NCI-H82 (cell line): Measurements from ENCODE around the gene PKM.
"Not testable (repeated sequence)": the region's sequence is repeated elsewhere in the genome, so short reads cannot be mapped to it uniquely, and the experiment has no call there.

Experiments used
- DNase-seq: peaks from one replicate; lab custom pipeline; 2025; lab: John Stamatoyannopoulos, UW

Gene PKM

DNA sequence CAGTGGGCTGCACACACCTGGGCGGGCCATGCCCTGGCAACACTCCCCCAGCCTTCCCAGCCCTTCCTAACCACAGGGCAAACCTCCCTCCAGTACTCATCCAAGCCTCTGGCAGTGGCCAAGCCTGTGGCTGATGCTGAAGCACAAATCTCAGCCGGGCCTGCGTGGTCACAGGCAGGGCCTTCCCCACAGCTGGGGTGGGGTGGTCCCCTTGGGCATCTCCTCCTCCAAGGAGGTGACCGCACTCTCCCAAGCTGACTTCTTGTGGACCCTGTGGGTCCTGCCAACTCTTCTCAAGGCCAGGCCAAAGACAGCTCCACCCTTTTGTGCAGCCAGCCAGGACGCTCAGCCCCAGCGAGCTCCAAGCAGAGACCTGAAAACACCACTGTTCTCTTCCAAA lies 54.8 kb downstream of the PKM start:
- no peak for DNase-seq

- DNase-seq: no peak
These were observed 55.6 kb downstream of the PKM start for GRCh38 chr15:72175186-72176044.

DNA sequence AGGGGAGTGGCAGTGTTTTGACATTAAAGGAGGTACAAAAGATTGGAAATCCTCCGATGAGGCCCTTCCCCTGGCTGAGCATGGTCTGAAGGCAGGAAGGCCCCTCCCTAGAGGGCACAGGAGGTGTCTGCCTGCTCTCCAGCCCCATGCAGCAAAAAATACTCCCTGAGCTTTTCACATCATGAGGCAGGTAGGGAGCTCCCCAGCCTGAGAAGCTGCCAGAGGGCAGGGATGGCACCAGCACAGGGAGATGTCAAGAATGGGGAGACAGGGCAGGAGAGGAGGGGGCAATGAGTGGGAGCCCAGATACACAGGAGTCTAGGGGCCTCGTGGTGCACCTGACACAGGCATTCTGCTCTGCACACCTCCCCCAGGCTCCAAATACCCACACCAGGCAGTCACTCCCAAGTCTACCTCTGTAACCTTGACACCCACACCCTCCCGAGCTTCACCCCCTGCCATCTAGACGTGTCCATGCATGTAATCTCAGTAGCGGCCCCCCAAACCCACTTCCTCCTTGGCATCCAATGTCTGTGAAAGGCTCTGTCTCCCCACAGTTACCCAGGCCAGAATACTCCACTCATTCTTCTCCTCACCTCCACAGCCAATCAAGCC lies 56.3 kb downstream of the PKM start:
- DNase-seq: no peak

DNA sequence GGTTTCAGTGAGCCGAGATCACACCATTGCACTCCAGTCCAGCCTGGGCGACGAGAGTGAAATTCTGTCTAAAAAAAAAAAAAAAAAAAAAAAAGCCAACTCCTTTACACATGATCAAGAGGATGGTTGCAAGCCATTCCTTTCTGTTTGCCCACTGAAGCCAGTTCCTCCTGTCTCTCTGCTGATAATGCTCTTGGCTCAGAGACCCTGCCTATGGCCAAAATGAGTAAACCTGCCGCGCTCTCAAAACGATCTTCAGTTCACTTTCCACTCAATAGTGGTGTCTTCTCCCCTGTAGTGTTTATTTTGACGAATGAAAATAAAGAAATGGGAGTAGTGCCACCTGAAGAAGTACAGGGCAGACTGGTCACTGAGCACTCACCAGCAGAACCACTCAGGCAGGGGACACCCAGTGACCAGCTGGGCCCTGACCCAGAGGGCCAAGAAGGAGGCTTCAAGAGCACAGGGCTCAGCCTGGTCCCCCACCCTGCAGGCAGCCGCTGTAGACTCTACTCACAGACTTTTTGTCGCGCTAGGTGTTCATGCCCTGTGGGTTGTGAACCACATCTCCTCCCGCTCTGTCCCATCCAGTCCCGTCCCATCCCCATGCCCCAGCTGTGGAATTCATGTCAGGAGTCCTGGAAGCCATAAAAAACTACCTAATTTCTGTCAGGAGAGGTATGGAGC lies 57.0 kb downstream of the PKM start:
- no peak for DNase-seq

DNA sequence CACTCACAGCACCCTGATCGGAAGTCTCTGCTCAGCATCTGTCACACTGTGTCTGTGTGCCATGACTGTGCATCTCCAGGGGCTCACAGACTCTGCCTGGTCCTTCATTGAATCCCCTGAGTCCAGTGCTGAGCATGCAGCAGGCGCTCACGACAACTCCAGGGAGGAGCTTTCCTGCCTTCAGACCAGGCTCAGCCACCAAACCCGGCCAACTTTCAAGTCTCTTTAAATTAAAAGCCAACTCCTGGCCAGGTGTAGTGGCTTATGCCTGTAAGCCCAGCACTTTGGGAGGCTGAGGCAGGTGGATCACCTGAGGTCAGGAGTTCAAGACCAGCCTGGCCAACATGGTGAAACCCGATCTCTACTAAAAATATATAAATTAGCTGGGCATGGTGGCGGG lies 57.6 kb downstream of the PKM start:
- no peak for DNase-seq

DNA sequence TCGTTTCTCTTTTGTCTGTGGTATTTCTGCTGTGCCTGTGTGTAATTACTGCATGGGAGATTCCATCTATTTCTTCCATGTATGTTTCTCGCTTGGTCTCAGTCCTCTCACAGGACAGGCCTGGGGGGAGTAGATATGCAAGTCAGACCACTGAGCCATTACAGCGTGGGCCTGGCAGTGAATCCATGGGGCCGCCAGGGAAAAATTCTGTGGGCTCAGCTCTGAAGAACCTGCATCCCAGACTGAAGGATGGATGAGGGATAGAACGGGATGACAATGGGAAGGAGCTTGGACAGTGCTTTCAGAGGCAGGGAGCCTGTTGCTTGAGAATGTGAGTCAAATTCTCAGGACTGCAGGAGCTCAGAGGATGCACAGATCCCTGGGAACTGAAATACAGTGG lies 58.2 kb downstream of the PKM start:
- no peak for DNase-seq

DNA sequence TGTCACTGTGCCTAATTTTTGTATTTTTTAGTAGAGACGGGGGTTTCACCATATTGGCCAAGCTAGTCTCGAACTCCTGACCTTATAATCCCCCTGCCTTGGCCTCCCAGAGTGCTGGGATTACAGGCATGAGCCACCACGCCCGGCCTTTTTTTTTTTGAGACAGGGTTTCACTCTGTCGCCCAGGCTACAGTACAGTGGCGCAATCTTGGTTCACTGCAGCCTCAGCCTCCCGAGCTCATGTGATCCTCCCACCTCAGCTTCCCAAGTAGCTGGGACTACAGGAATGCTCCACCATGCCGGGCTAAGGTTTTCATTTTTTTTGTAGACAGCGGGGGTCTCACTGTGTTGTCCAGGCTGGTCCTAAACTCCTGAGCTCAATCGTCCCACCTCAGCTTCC lies 59.0 kb downstream of the PKM start:
- not testable (repeated sequence) for DNase-seq

DNA sequence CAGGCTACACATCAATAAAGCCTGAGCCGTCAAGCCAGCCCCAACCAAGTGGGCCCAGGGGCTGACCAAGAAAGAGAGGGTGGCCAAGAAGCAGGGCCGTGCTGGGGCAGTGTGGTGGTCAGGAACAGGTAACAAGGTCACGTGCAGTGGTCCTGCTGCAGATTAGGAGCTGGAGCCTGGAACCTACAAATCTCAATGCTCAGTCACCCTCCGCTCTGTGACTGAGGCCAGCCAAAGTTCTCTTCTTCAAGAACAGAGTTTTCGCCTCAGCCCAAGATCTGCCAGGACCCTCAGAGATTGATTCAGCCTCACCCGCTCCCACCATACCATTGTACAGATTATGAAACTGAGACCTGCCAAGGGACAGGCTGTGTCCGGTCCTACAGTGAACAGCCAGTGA lies 60.3 kb downstream of the PKM start:
- DNase-seq: no peak

GRCh38 chr15:72169921-72170611 lies 60.9 kb downstream of the PKM start:
- no peak for DNase-seq

DNA sequence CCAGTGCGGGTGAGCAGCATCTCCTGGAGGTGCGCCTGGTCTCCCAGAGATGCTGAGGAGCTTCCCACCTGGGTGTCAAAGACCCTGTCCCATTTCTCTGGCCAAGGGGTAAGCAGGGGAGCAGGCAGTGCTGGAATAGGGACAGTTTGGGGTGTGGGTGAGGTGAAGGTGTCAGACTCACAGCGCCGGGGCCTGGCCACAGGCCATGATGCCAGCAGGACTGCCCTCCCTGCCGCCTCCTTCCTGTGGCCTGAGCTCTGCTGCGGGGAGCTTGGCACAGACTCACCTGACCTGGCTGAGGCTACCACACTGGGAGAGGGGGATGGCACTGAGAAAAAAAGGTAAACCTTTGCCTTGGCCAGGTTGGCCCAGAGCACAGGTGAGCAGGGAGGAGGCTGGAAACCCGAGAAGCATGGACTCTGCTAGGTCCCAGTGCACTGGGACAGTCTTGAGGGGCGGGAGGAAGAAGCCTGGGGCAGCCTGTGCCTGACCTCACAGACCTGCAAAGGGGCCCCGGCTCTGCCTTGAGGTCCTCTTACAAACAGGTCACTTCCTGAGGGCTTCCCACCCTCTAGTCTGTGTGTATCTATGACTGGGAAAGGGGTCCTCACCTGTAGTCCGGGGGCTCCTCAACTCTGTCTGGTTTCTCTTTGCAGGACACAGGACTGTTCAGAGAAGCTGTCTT lies 61.6 kb downstream of the PKM start:
- no peak for DNase-seq

DNA sequence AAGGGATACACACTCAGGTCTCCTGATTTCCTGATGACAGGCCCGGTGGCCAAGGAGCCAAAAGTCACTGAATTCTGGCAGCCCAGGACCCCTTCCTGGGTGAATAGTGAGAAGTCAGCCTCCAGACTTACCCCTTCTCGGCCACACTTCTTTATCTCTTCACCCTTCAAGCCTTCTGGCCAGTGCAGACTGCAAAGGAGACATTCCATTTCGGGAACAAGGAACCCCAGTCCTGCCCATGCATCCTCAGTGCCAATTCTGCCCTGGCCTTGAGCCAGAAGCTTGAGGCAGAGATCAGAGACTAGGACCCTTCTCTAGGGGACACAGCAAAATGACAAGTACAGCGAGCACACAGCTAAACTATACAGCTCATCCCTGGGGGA lies 62.2 kb downstream of the PKM start:
- no peak for DNase-seq

GRCh38 chr15:72168131-72168807 lies 62.7 kb downstream of the PKM start:
- no peak for DNase-seq

GRCh38 chr15:72167445-72167844 lies 63.5 kb downstream of the PKM start:
- DNase-seq: no peak

DNA sequence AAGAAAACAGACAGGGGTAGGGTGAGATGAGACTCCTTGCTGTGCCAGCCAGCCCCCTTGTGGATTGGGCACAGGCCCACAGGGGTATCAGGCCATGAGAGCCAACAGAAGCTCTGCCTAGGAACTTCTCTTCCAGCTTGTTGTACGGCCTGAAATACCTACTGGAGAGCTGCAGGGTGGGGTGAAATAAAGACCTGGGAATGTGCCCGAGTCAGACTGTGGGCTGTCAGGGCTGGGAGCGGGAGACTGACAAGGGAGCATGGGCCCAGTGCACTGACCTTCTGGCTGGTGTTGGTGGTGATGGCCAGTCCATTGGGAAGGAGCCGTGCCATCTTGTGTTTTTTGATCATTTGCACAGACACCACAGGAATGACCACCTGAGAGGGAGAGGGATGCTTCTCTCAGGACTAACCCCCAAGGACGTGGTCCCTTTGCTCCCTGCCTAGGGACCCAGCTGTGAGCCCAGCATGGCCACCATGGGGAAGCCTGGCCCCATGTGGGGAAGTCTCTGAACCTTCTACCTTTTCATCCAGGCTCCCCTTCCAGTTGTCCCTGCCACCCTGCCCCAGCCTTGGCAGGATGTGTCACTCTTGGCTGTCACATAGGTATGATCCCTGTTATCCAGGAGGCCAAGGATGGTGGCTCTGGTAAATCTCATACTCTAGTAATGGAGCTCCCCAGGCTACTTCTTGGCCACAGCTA lies 64.1 kb downstream of the PKM start:
- no peak for DNase-seq

GRCh38 chr15:72163719-72164118 lies 67.3 kb downstream of the PKM start:
- no peak for DNase-seq

GRCh38 chr15:72162569-72162968 lies 68.4 kb downstream of the PKM start:
- DNase-seq: no peak

- DNase-seq: no peak
These were observed 69.4 kb downstream of the PKM start for GRCh38 chr15:72161361-72162132.

DNA sequence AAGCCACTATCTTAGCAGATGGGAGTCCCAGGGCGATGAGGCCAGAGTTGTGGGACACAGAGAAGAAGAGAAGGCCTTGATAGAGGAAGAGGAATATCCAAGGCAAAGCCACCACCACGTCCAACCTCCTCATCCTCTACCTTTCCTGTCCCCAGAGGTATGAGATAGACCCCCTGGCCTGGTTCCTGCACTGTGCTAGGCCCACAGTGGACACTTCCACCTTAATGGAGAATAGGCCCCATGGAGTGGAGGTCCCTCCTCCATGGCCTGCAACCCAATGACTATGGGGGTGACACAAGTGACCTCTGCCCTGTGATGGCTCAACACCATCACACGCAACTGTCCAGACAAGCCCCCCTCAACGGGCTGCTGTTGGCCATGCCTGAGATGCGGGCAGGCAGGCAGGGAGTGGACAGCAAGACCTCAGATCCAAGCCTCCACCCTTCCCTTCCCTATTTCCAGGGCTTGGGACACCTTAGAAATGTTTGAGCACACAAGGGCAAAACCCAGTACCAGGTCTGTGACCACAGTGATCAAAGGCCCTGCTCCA lies 70.2 kb downstream of the PKM start:
- no peak for DNase-seq

DNA sequence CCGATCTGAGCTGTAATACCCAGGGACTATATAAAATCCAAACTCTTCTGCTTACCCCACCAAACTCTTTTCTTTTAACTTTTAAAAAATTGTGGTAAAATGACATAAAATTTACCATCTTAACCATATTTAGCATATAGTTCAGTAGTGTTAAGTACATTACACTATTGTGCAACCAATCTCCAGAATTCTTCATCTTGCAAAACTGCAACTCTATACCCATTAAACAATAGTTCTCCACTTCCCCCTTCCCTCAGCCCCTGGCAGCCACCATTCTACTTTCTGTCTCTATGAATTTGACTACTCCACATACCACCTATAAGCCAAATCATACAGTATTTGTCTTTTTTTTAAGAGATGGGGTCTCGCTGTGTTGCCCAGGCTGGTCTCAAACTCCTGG lies 74.1 kb downstream of the PKM start:
- no peak for DNase-seq
